Measurements from ENCODE around the gene SAPCD1. TPM values are rescaled to one million over a fixed set of nuclear protein-coding genes. Genes with fewer than 3 reads are reported as not detected.

SAPCD1 gene
- total and polyA plus RNA-seq, 2 donors (not counting 3 experiments of a cell fraction or from before 2014, with no cell fraction given), result 1.6 to 11.7 TPM

DNA sequence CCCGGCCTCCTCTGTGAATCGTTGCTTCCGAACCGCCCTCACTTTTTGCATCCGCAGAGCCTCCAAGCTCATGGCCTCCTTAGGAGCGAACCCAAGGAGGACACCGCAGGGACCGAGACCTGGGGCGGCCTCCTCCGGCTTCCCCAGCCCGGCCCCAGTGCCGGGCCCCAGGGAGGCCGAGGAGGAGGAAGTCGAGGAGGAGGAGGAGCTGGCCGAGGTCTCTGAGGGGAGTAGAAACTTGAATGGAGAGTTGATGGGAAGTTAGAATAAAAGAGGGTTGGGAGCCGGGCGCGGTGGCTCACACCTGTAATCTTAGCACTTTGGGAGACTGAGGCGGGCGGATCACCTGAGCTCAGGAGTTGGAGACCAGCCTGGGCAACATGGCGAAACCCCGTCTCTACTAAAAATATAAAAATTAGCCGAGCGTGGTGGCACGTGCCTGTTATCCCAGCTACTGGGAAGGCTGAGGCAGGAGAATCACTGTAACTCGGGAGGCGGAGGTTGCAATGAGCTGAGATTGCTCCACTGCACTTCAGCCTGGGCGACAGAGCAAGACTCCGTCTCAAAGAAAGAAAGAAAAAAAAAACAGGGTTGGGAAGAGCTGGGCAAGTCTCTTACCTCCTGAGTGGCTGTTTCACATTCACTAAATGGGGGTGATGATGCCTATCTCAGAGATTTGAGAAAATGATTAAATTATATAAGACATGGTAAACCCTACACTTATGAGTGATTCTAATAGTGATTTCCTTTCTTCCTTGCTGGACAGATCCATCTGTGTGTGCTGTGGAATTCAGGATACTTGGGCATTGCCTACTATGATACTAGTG, 21.8 kb upstream of the SAPCD1 start:
- no TSS peak for BruUV-seq (replicated peaks)
- dilution Hi-C loops (cut with MboI; ENCODE audit: extremely low pct_ligation_motif_present, low sequenced_read_pairs), result no loop called here
- FAIRE-seq (peak; percentile 67), DNase-seq (ENCODE audit: low read depth, low spot score) (no peak)
- TF ChIP-seq, protein P1, sequence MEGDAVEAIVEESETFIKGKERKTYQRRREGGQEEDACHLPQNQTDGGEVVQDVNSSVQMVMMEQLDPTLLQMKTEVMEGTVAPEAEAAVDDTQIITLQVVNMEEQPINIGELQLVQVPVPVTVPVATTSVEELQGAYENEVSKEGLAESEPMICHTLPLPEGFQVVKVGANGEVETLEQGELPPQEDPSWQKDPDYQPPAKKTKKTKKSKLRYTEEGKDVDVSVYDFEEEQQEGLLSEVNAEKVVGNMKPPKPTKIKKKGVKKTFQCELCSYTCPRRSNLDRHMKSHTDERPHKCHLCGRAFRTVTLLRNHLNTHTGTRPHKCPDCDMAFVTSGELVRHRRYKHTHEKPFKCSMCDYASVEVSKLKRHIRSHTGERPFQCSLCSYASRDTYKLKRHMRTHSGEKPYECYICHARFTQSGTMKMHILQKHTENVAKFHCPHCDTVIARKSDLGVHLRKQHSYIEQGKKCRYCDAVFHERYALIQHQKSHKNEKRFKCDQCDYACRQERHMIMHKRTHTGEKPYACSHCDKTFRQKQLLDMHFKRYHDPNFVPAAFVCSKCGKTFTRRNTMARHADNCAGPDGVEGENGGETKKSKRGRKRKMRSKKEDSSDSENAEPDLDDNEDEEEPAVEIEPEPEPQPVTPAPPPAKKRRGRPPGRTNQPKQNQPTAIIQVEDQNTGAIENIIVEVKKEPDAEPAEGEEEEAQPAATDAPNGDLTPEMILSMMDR (IDR thresholded peaks at IDR 0.05; ENCODE audit: extremely low read depth in 1 of 2, insufficient read depth in 1 of 2, low read depth in 1 of 2, low read length in 2 of 2), result no peak
- TF ChIP-seq POLR2A (IDR thresholded peaks at IDR 0.05; ENCODE audit: low read depth, low read length), result peak; percentile 2
- H3K9me1 ChIP-seq (replicated peaks; ENCODE audit: control insufficient read depth, extremely low read depth, insufficient read depth, low read length), result no peaks in the 10 kb centered on the region
- H3K9ac ChIP-seq (replicated peaks; ENCODE audit: extremely low read depth, insufficient read depth, low read length), result peak overlapping the region; percentile 81
- peak overlapping the region; percentile 23 to 76 (median 61) for H3K4me3 ChIP-seq (replicated peaks in 1 of 3; ENCODE audit: insufficient read depth in 1 of 3, low read depth in 1 of 3, low read length in 3 of 3)
- peaks cover 16% of the 10 kb centered on the region for H3K79me2 ChIP-seq (ENCODE audit: control insufficient read depth, insufficient read depth, low read length)
- no peaks in the 10 kb centered on the region for H3K36me3 ChIP-seq (ENCODE audit: control insufficient read depth in 2 of 2, extremely low read depth in 1 of 2, insufficient read depth in 2 of 2, low read length in 2 of 2)
- H3K4me2 ChIP-seq (ENCODE audit: insufficient read depth, low read length), result peak overlapping the region; percentile 79
- peak overlapping the region; percentile 19 for H3K27ac ChIP-seq (ENCODE audit: insufficient read depth, low read depth, low read length)
- CTCF ChIA-PET, result interaction anchor here (0.9 to 6.0 kb wide), 7 partner anchors 29 to 103 kb away, joined by 3 to 55 read pairs (median 5); partner anchors contain the start of genes ABHD16A and LY6G5C
- intact Hi-C loops (cut with micrococcal nuclease), result loop anchor here (1.0 kb wide), 1 partner anchor 120 kb away; the partner anchor contains the start of gene PRRC2A
- POLR2A ChIA-PET, result interaction anchor here (1.2 to 2.0 kb wide), 2 partner anchors 11 to 37 kb away, joined by 4 to 5 read pairs; partner anchors contain the start of genes ABHD16A and DDAH2
- H3K9me3 ChIP-seq (replicated peaks; ENCODE audit: control insufficient read depth, insufficient read depth, low read length), result no peaks in the 10 kb centered on the region
- peaks cover 31% of the 10 kb centered on the region for H3K4me1 ChIP-seq (ENCODE audit: control insufficient read depth, extremely low read depth, insufficient read depth, low read length)
- no peaks in the 10 kb centered on the region for H3K27me3 ChIP-seq (ENCODE audit: control insufficient read depth in 2 of 2, insufficient read depth in 2 of 2, low read length in 2 of 2)
- H4K20me1 ChIP-seq (replicated peaks; ENCODE audit: control insufficient read depth, extremely low read depth, insufficient read depth, low read length), result no peaks in the 10 kb centered on the region
- H2AFZ ChIP-seq (ENCODE audit: low read depth, low read length), result peak overlapping the region; percentile 35

DNA sequence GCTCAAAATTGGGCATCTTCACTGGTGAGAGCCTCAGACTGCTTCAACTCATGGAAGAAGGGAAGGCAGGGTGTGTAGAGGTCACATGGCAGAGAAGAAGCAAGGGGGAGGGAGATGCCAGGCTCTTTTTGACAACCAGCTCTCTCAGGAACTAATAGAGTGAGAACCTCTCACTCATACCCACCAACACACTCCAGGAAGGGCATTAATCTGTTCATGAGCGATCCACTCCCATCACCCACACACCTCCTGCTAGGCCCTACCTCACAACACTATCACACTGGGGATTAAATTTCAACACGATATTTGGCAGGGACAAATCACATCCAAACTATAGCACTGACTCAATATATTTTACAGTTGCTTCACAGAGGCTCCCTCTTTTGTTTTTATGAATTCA, 20.6 kb upstream of the SAPCD1 start:
- Histone ChIP-seq H3K79me2 (ENCODE audit: control insufficient read depth, insufficient read depth, low read length) (peaks cover 4% of the 10 kb centered on the region), H2AFZ (ENCODE audit: low read depth, low read length) (no peak overlapping the region), H3K9me3 (replicated peaks; ENCODE audit: control insufficient read depth, insufficient read depth, low read length) (no peaks in the 10 kb centered on the region), H4K20me1 (replicated peaks; ENCODE audit: control insufficient read depth, extremely low read depth, insufficient read depth, low read length) (no peaks in the 10 kb centered on the region), H3K4me3 (replicated peaks in 1 of 3; ENCODE audit: insufficient read depth in 1 of 3, low read depth in 1 of 3, low read length in 3 of 3) (no peak overlapping the region), H3K9ac (replicated peaks; ENCODE audit: extremely low read depth, insufficient read depth, low read length) (no peak overlapping the region), H3K27me3 (ENCODE audit: control insufficient read depth in 2 of 2, insufficient read depth in 2 of 2, low read length in 2 of 2) (no peaks in the 10 kb centered on the region), H3K36me3 (ENCODE audit: control insufficient read depth in 2 of 2, extremely low read depth in 1 of 2, insufficient read depth in 2 of 2, low read length in 2 of 2) (no peaks in the 10 kb centered on the region), H3K27ac (ENCODE audit: insufficient read depth, low read depth, low read length) (no peak overlapping the region), H3K9me1 (replicated peaks; ENCODE audit: control insufficient read depth, extremely low read depth, insufficient read depth, low read length) (no peaks in the 10 kb centered on the region), H3K4me2 (ENCODE audit: insufficient read depth, low read length) (no peak overlapping the region), H3K4me1 (ENCODE audit: control insufficient read depth, extremely low read depth, insufficient read depth, low read length) (peaks cover 27% of the 10 kb centered on the region)
- DNase-seq (ENCODE audit: low read depth, low spot score) (no peak), FAIRE-seq (no peak)
- ChIA-PET POLR2A (no interaction called here), CTCF (no interaction called here)
- dilution Hi-C loops (cut with MboI; ENCODE audit: extremely low pct_ligation_motif_present, low sequenced_read_pairs), result no loop called here
- intact Hi-C loops (cut with micrococcal nuclease), result no loop called here
- TF ChIP-seq FOS (IDR thresholded peaks at IDR 0.05; ENCODE audit: borderline replicate concordance, insufficient read depth, low read length) (no peak), JUN (IDR thresholded peaks at IDR 0.05; ENCODE audit: borderline replicate concordance, insufficient read depth, insufficient read length, low read depth) (no peak), POLR2AphosphoS5 (IDR thresholded peaks at IDR 0.05; ENCODE audit: insufficient read depth, low read depth, low read length) (no peak), POLR2A (IDR thresholded peaks at IDR 0.05; ENCODE audit: low read depth, low read length) (no peak)
- TF ChIP-seq, protein P1 (IDR thresholded peaks at IDR 0.05; ENCODE audit: extremely low read depth in 1 of 2, insufficient read depth in 1 of 2, low read depth in 1 of 2, low read length in 2 of 2), result no peak
- no TSS peak for BruUV-seq (replicated peaks)

Data from endothelial cell of umbilical vein (primary cell).